Measurements from ENCODE around the gene CRK.

The CRK gene

DNA sequence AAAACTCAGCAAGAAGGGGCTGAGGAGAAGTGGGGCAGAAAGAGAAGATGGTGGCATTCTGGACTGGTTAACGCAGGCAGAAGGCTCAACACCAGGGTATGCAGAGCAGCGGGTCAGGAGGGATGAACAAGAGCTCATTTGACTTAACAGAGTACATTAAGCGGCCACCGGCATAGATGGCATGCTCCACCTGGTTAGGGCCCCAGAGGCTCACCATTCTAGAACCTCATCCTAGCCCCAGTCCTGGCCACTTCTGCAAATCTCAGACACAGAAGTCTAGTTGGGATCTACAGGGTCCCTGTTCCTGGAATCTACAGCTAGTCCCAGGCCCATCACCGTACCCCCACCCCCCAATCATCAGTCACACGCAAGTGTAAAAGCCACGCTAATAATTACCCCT lies 38.2 kb upstream of the CRK start:
- Histone ChIP-seq H3K36me3 (ENCODE audit: low read depth) (no peaks in the 10 kb centered on the region), H3K4me1 (ENCODE audit: insufficient read depth, poor library complexity, severe bottlenecking) (peaks cover under 1% of the 10 kb centered on the region), H3K4me3 (ENCODE audit: severe bottlenecking) (no peak overlapping the region), H3K9me3 (ENCODE audit: severe bottlenecking) (no peaks in the 10 kb centered on the region), H3K27me3 (ENCODE audit: insufficient read depth, poor library complexity, severe bottlenecking) (no peaks in the 10 kb centered on the region), H3K27ac (ENCODE audit: poor library complexity, severe bottlenecking) (no peak overlapping the region)
- DNase-seq (ENCODE audit: low spot score) = no peak
- TF ChIP-seq, protein P1, sequence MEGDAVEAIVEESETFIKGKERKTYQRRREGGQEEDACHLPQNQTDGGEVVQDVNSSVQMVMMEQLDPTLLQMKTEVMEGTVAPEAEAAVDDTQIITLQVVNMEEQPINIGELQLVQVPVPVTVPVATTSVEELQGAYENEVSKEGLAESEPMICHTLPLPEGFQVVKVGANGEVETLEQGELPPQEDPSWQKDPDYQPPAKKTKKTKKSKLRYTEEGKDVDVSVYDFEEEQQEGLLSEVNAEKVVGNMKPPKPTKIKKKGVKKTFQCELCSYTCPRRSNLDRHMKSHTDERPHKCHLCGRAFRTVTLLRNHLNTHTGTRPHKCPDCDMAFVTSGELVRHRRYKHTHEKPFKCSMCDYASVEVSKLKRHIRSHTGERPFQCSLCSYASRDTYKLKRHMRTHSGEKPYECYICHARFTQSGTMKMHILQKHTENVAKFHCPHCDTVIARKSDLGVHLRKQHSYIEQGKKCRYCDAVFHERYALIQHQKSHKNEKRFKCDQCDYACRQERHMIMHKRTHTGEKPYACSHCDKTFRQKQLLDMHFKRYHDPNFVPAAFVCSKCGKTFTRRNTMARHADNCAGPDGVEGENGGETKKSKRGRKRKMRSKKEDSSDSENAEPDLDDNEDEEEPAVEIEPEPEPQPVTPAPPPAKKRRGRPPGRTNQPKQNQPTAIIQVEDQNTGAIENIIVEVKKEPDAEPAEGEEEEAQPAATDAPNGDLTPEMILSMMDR (IDR thresholded peaks at IDR 0.05; ENCODE audit: poor library complexity, severe bottlenecking) = no peak
- ATAC-seq (ENCODE audit: low read depth) = no peak

DNA sequence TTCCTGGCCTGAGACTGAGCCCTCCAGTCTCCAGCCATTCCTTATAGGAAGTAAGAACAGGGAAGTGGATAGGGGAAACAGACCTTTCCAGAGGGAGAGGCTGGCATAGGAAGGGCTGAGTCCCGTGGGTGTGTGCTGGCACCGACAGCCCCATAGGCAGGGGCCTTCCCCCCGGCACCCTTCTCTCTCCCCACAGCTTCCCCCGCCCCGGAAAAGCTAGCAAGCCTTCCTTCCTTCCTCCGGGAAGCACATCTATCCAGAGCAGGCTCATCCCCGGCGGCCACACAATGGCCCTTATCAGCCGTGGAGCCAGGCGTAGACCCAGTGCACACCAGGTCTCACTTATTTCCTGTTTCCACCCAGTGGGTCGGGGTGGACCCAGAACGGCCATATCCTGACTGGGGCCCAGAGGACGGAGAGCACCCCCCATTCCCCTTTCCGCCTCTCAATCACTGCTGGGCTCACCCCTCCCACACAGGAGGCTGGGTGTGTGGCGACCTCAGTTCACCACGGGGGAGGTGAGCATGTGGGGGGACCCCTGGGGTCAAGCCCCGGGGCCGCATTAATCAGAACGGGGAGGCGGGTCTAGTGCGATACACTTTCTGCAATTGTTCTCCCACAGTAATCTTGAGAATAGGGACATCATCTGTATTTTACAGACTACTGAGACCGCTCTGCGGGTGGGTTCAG lies 37.4 kb upstream of the CRK start:
- H3K4me3 ChIP-seq (ENCODE audit: severe bottlenecking) = no peak overlapping the region
- H3K4me1 ChIP-seq (ENCODE audit: insufficient read depth, poor library complexity, severe bottlenecking) = peaks cover 7% of the 10 kb centered on the region
- TF ChIP-seq, protein P1 (IDR thresholded peaks at IDR 0.05; ENCODE audit: poor library complexity, severe bottlenecking) = no peak
- no peaks in the 10 kb centered on the region for H3K9me3 ChIP-seq (ENCODE audit: severe bottlenecking)
- H3K27me3 ChIP-seq (ENCODE audit: insufficient read depth, poor library complexity, severe bottlenecking) = no peaks in the 10 kb centered on the region
- no peak for DNase-seq (ENCODE audit: low spot score)
- no peak for ATAC-seq (ENCODE audit: low read depth)
- H3K36me3 ChIP-seq (ENCODE audit: low read depth) = no peaks in the 10 kb centered on the region
- H3K27ac ChIP-seq (ENCODE audit: poor library complexity, severe bottlenecking) = no peak overlapping the region

DNA sequence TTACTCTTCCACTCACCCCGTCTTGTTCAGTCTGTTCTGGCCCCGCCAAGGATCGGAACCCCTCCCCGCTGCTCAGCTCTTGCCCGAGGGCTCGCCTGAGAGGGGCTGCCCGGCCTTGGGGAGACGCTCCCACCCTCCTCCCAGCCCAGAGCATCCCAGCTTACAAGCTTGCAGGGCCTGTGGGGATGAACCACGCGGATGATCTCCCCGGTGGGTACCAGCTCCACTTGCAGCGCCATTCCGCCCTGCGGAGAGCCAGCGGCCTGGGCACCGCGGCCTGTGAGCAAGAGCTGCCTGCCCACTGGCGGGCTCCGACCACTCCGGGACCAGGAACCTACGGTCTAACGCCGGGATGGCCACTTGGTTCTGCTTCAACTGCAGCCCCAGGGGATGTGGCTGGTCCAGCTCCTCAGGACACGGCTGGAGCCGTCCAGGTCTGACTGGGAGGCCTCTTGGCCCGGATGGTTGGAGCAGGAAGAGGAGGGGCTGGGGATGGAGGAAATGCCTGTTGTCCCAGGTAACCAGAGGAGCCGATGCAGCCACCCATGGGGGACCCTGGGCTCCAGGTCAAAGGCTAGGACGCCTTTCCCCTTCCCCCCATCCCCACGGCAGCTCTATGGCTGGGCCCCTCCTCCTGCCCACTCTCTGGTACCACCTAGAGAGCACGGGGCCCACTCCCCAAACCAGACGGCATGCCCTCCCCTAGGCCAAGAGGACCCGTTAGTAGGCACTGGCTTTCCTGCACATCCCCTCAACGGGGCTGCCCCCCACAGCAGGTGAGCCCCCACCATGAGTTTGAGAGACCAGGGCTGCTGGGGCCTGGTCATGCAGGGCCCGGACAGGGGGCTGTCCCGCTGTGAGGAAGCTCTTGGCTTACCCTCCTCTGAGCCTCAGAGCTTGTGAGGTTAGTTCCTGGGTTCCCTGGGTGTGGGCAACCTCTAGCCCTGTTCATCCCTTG lies 36.5 kb upstream of the CRK start, which contains the start of gene MYO1C:
Gene MYO1C, minus strand, starts transcription at position 438 of the 958 bp plus-strand sequence. Its CDS starts 199 bp downstream, at position 239.
- no peaks in the 10 kb centered on the region for H3K27me3 ChIP-seq (ENCODE audit: insufficient read depth, poor library complexity, severe bottlenecking)
- peaks cover 8% of the 10 kb centered on the region for H3K4me1 ChIP-seq (ENCODE audit: insufficient read depth, poor library complexity, severe bottlenecking)
- H3K36me3 ChIP-seq (ENCODE audit: low read depth) = no peaks in the 10 kb centered on the region
- TF ChIP-seq, protein P1 (IDR thresholded peaks at IDR 0.05; ENCODE audit: poor library complexity, severe bottlenecking) = no peak
- ATAC-seq (ENCODE audit: low read depth) = no peak
- no peak for DNase-seq (ENCODE audit: low spot score)
- H3K9me3 ChIP-seq (ENCODE audit: severe bottlenecking) = no peaks in the 10 kb centered on the region
- H3K27ac ChIP-seq (ENCODE audit: poor library complexity, severe bottlenecking) = peak within 1 kb of the TSS; percentile 93
- peak within 1 kb of the TSS; percentile 86 for H3K4me3 ChIP-seq (ENCODE audit: severe bottlenecking)

DNA sequence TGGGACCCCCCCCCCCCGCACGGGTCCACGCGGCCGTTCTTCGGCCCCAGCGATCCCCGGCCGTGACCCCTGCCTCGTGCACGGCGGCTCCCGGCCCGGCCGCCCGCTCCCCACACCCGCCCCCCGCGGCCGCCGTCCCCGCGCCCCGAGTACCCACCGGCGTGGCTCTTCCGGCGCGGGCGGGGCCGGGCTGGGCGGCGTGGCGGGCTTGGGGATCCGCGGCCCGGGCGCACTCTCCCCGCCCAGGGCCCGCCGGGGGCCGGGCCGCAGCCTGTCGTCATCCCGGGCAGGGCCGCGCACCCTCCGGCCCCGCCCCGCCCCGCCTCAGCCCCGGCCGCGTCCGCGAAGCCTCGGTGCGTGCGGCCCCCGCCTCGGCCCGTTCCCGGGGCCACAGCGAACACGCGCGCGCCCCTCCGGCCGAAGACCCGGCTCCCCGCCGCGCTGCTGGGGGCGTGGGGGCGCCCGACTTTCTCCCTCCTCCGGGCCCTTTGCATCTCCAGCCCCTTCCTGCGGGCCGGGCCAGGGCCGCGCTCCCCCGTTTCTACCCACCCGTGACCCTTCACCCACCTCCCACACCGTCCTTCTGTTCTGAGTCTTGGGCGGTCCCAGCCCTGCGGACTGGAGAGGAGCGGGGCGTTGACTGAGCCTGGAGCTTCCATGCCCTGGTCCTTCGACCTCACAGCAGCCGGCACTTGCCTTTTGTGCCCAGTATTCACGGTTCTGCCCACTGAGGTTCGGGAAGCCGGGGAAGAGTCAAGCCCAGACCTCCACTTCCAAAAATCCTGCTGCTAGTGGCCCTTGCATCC lies 35.6 kb upstream of the CRK start:
- TF ChIP-seq, protein P1 (IDR thresholded peaks at IDR 0.05; ENCODE audit: poor library complexity, severe bottlenecking) = no peak
- peak overlapping the region; percentile 93 for H3K27ac ChIP-seq (ENCODE audit: poor library complexity, severe bottlenecking)
- ATAC-seq (ENCODE audit: low read depth) (peak; percentile 43), DNase-seq (ENCODE audit: low spot score) (no peak)
- H3K9me3 ChIP-seq (ENCODE audit: severe bottlenecking) = no peaks in the 10 kb centered on the region
- H3K36me3 ChIP-seq (ENCODE audit: low read depth) = no peaks in the 10 kb centered on the region
- H3K27me3 ChIP-seq (ENCODE audit: insufficient read depth, poor library complexity, severe bottlenecking) = no peaks in the 10 kb centered on the region
- peaks cover 14% of the 10 kb centered on the region for H3K4me1 ChIP-seq (ENCODE audit: insufficient read depth, poor library complexity, severe bottlenecking)
- H3K4me3 ChIP-seq (ENCODE audit: severe bottlenecking) = peak overlapping the region; percentile 86

Data from RWPE2 (cell line).